ENCODE measurements around the gene MT1B.

MT1B gene

GRCh38 chr16:56623637-56624036, 28.0 kb upstream of the MT1B start:
- no peak overlapping the region for H3K27ac ChIP-seq (ENCODE audit: low read depth, low read length, poor library complexity, severe bottlenecking)
- H3K9ac ChIP-seq (ENCODE audit: low read length), result no peak overlapping the region
- TF ChIP-seq CTCF (IDR thresholded peaks at IDR 0.05; ENCODE audit: low read length), result no peak
- TF ChIP-seq EZH2 (IDR thresholded peaks at IDR 0.05; ENCODE audit: borderline replicate concordance, low read length), result no peak
- H3K9me2 ChIP-seq (ENCODE audit: low read depth, low read length), result no peaks in the 10 kb centered on the region
- no peak overlapping the region for H3K4me3 ChIP-seq (ENCODE audit: low read depth, low read length, poor library complexity, severe bottlenecking)
- no peaks in the 10 kb centered on the region for H3K9me3 ChIP-seq (ENCODE audit: low read length)
- no peak overlapping the region for H2AFZ ChIP-seq (ENCODE audit: low read length)
- no peaks in the 10 kb centered on the region for H3K27me3 ChIP-seq (ENCODE audit: insufficient read depth, low read length)
- no peaks in the 10 kb centered on the region for H4K20me1 ChIP-seq (ENCODE audit: insufficient read depth, low read length)
- H3K4me1 ChIP-seq (ENCODE audit: insufficient read depth, low read length, severe bottlenecking), result no peaks in the 10 kb centered on the region
- H3K79me2 ChIP-seq (ENCODE audit: insufficient read depth, low read length), result no peaks in the 10 kb centered on the region
- H3F3A ChIP-seq (ENCODE audit: insufficient read depth, low read length), result no peaks in the 10 kb centered on the region
- H3K4me2 ChIP-seq (ENCODE audit: low read length), result no peak overlapping the region
- no peaks in the 10 kb centered on the region for H3K36me3 ChIP-seq (ENCODE audit: insufficient read depth, low read length)

- Histone ChIP-seq H3K4me3 (ENCODE audit: low read depth, low read length, poor library complexity, severe bottlenecking) (no peak within 1 kb of the TSS), H3F3A (ENCODE audit: insufficient read depth, low read length) (no peaks in the 10 kb centered on the region), H3K4me1 (ENCODE audit: insufficient read depth, low read length, severe bottlenecking) (no peaks in the 10 kb centered on the region), H4K20me1 (ENCODE audit: insufficient read depth, low read length) (no peaks in the 10 kb centered on the region), H3K4me2 (ENCODE audit: low read length) (no peak within 1 kb of the TSS), H3K79me2 (ENCODE audit: insufficient read depth, low read length) (no peaks in the 10 kb centered on the region), H2AFZ (ENCODE audit: low read length) (no peak within 1 kb of the TSS), H3K27me3 (ENCODE audit: insufficient read depth, low read length) (no peaks in the 10 kb centered on the region), H3K27ac (ENCODE audit: low read depth, low read length, poor library complexity, severe bottlenecking) (no peak within 1 kb of the TSS), H3K36me3 (ENCODE audit: insufficient read depth, low read length) (no peaks in the 10 kb centered on the region), H3K9me3 (ENCODE audit: low read length) (no peaks in the 10 kb centered on the region), H3K9ac (ENCODE audit: low read length) (no peak within 1 kb of the TSS), H3K9me2 (ENCODE audit: low read depth, low read length) (no peaks in the 10 kb centered on the region)
- TF ChIP-seq CTCF (IDR thresholded peaks at IDR 0.05; ENCODE audit: low read length) (no peak), EZH2 (IDR thresholded peaks at IDR 0.05; ENCODE audit: borderline replicate concordance, low read length) (no peak)
These were observed 26.3 kb upstream of the MT1B start, which contains the start of gene MT1E for GRCh38 chr16:56625140-56625942. Gene MT1E, plus strand, starts transcription at chr16:56625781. Its CDS starts 71 bp downstream, at chr16:56625852.

GRCh38 chr16:56625943-56626654, 25.6 kb upstream of the MT1B start:
- Histone ChIP-seq H4K20me1 (ENCODE audit: insufficient read depth, low read length) (no peaks in the 10 kb centered on the region), H3K4me3 (ENCODE audit: low read depth, low read length, poor library complexity, severe bottlenecking) (no peak overlapping the region), H3K9ac (ENCODE audit: low read length) (no peak overlapping the region), H3K4me1 (ENCODE audit: insufficient read depth, low read length, severe bottlenecking) (no peaks in the 10 kb centered on the region), H3K36me3 (ENCODE audit: insufficient read depth, low read length) (no peaks in the 10 kb centered on the region), H3F3A (ENCODE audit: insufficient read depth, low read length) (no peaks in the 10 kb centered on the region), H2AFZ (ENCODE audit: low read length) (no peak overlapping the region), H3K9me3 (ENCODE audit: low read length) (no peaks in the 10 kb centered on the region), H3K4me2 (ENCODE audit: low read length) (no peak overlapping the region), H3K27me3 (ENCODE audit: insufficient read depth, low read length) (no peaks in the 10 kb centered on the region), H3K27ac (ENCODE audit: low read depth, low read length, poor library complexity, severe bottlenecking) (no peak overlapping the region), H3K9me2 (ENCODE audit: low read depth, low read length) (no peaks in the 10 kb centered on the region), H3K79me2 (ENCODE audit: insufficient read depth, low read length) (no peaks in the 10 kb centered on the region)
- TF ChIP-seq EZH2 (IDR thresholded peaks at IDR 0.05; ENCODE audit: borderline replicate concordance, low read length) (no peak), CTCF (IDR thresholded peaks at IDR 0.05; ENCODE audit: low read length) (no peak)
